Measurements from ENCODE around the gene DCHS2.

- no peak for TF ChIP-seq POLR2AphosphoS5 (IDR thresholded peaks at IDR 0.05)
- TF ChIP-seq, protein P1, sequence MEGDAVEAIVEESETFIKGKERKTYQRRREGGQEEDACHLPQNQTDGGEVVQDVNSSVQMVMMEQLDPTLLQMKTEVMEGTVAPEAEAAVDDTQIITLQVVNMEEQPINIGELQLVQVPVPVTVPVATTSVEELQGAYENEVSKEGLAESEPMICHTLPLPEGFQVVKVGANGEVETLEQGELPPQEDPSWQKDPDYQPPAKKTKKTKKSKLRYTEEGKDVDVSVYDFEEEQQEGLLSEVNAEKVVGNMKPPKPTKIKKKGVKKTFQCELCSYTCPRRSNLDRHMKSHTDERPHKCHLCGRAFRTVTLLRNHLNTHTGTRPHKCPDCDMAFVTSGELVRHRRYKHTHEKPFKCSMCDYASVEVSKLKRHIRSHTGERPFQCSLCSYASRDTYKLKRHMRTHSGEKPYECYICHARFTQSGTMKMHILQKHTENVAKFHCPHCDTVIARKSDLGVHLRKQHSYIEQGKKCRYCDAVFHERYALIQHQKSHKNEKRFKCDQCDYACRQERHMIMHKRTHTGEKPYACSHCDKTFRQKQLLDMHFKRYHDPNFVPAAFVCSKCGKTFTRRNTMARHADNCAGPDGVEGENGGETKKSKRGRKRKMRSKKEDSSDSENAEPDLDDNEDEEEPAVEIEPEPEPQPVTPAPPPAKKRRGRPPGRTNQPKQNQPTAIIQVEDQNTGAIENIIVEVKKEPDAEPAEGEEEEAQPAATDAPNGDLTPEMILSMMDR (IDR thresholded peaks at IDR 0.05), result no peak
- TF ChIP-seq POLR2A (IDR thresholded peaks at IDR 0.05), result no peak
- no peak for TF ChIP-seq EP300 (IDR thresholded peaks at IDR 0.05)
Measured at GRCh38 chr4:154218051-154218450, 273.5 kb downstream of the DCHS2 start.
